ENCODE data around the gene SLC1A4. TPM values are rescaled to one million over a fixed set of nuclear protein-coding genes. Genes with fewer than 3 reads are reported as not detected.

SLC1A4 gene
- total and polyA plus RNA-seq, 2 experiments from 2014 or later: 27.4 to 51.9 TPM

- no peak for DNase-seq
- in situ Hi-C loops (cut with MboI): loop anchor here (25.0 kb wide), 1 partner anchor 501 kb away; no protein-coding TSS in a partner anchor
- no peaks in the 10 kb centered on the region for H4K20me1 ChIP-seq (ENCODE audit: insufficient read depth)
Observed at GRCh38 chr2:65061146-65061909, 72.1 kb downstream of the SLC1A4 start.

GRCh38 chr2:65061910-65062339 is 72.7 kb downstream of the SLC1A4 start:
- H3K79me2 ChIP-seq (ENCODE audit: insufficient read depth): peaks cover 76% of the 10 kb centered on the region
- H3F3A ChIP-seq (ENCODE audit: insufficient read depth): peaks cover 35% of the 10 kb centered on the region
- no peak overlapping the region for H3K27ac ChIP-seq
- TF ChIP-seq EZH2phosphoT487 (IDR thresholded peaks at IDR 0.05; ENCODE audit: insufficient read depth, low read depth): no peak
- TF ChIP-seq EZH2 (IDR thresholded peaks at IDR 0.05; ENCODE audit: insufficient read depth, poor library complexity, severe bottlenecking): no peak
- no peak overlapping the region for H3K4me3 ChIP-seq
- H3K9me3 ChIP-seq (ENCODE audit: low read depth): no peaks in the 10 kb centered on the region
- H3K27me3 ChIP-seq (replicated peaks; ENCODE audit: insufficient read depth): no peaks in the 10 kb centered on the region
- H3K9me2 ChIP-seq (ENCODE audit: insufficient read depth): no peaks in the 10 kb centered on the region
- no peaks in the 10 kb centered on the region for H3K36me3 ChIP-seq (ENCODE audit: low read depth)
- no peaks in the 10 kb centered on the region for H4K20me1 ChIP-seq (ENCODE audit: insufficient read depth)
- in situ Hi-C loops (cut with MboI): loop anchor here (25.0 kb wide), 1 partner anchor 500 kb away; no protein-coding TSS in a partner anchor
- H3K4me2 ChIP-seq (ENCODE audit: unreplicated experiment): no peak overlapping the region
- no peak overlapping the region for H2AFZ ChIP-seq
- DNase-seq: no peak
- 87% methylated on average over 8 of the region's 8 CpGs for WGBS, 2 experiments (ENCODE audit: low coverage in 1 of 2, low lambda C conversion rate in 2 of 2, missing lambda C conversion rate in 2 of 2)
- H3K9ac ChIP-seq: no peak overlapping the region
- peaks cover 29% of the 10 kb centered on the region for H3K4me1 ChIP-seq (ENCODE audit: insufficient read depth)

More at GRCh38 chr2:65061146-65061909, 72.1 kb downstream of the SLC1A4 start:
- Histone ChIP-seq H2AFZ (no peak overlapping the region), H3K4me2 (ENCODE audit: unreplicated experiment) (no peak overlapping the region), H3K9me3 (ENCODE audit: low read depth) (no peaks in the 10 kb centered on the region), H3K9me2 (ENCODE audit: insufficient read depth) (no peaks in the 10 kb centered on the region), H3F3A (ENCODE audit: insufficient read depth) (peaks cover 35% of the 10 kb centered on the region), H3K4me1 (ENCODE audit: insufficient read depth) (peaks cover 29% of the 10 kb centered on the region), H3K9ac (no peak overlapping the region), H3K4me3 (no peak overlapping the region), H3K36me3 (ENCODE audit: low read depth) (no peaks in the 10 kb centered on the region), H3K27me3 (replicated peaks; ENCODE audit: insufficient read depth) (no peaks in the 10 kb centered on the region), H3K79me2 (ENCODE audit: insufficient read depth) (peaks cover 76% of the 10 kb centered on the region), H3K27ac (no peak overlapping the region)
- 90 to 92% methylated on average over 7 of the region's 7 CpGs for WGBS, 2 experiments (ENCODE audit: low coverage in 1 of 2, low lambda C conversion rate in 2 of 2, missing lambda C conversion rate in 2 of 2)
- TF ChIP-seq EZH2phosphoT487 (IDR thresholded peaks at IDR 0.05; ENCODE audit: insufficient read depth, low read depth) (no peak), EZH2 (IDR thresholded peaks at IDR 0.05; ENCODE audit: insufficient read depth, poor library complexity, severe bottlenecking) (no peak)

- 67% methylated on average over 13 of the region's 13 CpGs for WGBS, 2 experiments (ENCODE audit: low coverage in 1 of 2, low lambda C conversion rate in 2 of 2, missing lambda C conversion rate in 2 of 2)
- peaks cover 76% of the 10 kb centered on the region for H3K79me2 ChIP-seq (ENCODE audit: insufficient read depth)
- no peak overlapping the region for H3K4me3 ChIP-seq
- no peaks in the 10 kb centered on the region for H3K36me3 ChIP-seq (ENCODE audit: low read depth)
- in situ Hi-C loops (cut with MboI): loop anchor here (25.0 kb wide), 1 partner anchor 499 kb away; no protein-coding TSS in a partner anchor
- peaks cover 35% of the 10 kb centered on the region for H3F3A ChIP-seq (ENCODE audit: insufficient read depth)
- no peak overlapping the region; the same call in 1 of the 2 replicates for H3K27ac ChIP-seq
- DNase-seq: peak; percentile 27
- H3K4me2 ChIP-seq (ENCODE audit: unreplicated experiment): no peak overlapping the region
- no peaks in the 10 kb centered on the region for H3K27me3 ChIP-seq (replicated peaks; ENCODE audit: insufficient read depth)
- no peaks in the 10 kb centered on the region for H3K9me2 ChIP-seq (ENCODE audit: insufficient read depth)
- H3K9me3 ChIP-seq (ENCODE audit: low read depth): no peaks in the 10 kb centered on the region
- H3K4me1 ChIP-seq (ENCODE audit: insufficient read depth): peaks cover 21% of the 10 kb centered on the region
- no peak overlapping the region for H2AFZ ChIP-seq
- TF ChIP-seq EZH2 (IDR thresholded peaks at IDR 0.05; ENCODE audit: insufficient read depth, poor library complexity, severe bottlenecking) (no peak), EZH2phosphoT487 (IDR thresholded peaks at IDR 0.05; ENCODE audit: insufficient read depth, low read depth) (no peak)
- no peaks in the 10 kb centered on the region for H4K20me1 ChIP-seq (ENCODE audit: insufficient read depth)
- H3K9ac ChIP-seq: no peak overlapping the region
Observed at GRCh38 chr2:65062843-65063825, 73.9 kb downstream of the SLC1A4 start.
